22Rv1 (cell line): ENCODE data around the gene DHX16.

Source experiments
- H3K27ac ChIP-seq: fragments of 450-650 bp; 2 replicates; pipeline ENCODE4 v1.5.1; 2017
- CTCF ChIP-seq: fragments of 450-650 bp; IDR thresholded peaks from 2 replicates; pipeline ENCODE4 v1.5.1; 2017; ENCODE audit warnings: mild to moderate bottlenecking
- ZFX ChIP-seq: fragments of 450-650 bp; IDR thresholded peaks from 2 replicates; pipeline ENCODE4 v1.6.1; 2017; ENCODE audit warnings: antibody characterized with exemption, borderline replicate concordance

The DHX16 gene

GRCh38 chr6:30647242-30648116 is 25.3 kb downstream of the DHX16 start:
- TF ChIP-seq ZFX (no peak), CTCF (no peak)
- H3K27ac ChIP-seq: peak overlapping the region; percentile 91

DNA sequence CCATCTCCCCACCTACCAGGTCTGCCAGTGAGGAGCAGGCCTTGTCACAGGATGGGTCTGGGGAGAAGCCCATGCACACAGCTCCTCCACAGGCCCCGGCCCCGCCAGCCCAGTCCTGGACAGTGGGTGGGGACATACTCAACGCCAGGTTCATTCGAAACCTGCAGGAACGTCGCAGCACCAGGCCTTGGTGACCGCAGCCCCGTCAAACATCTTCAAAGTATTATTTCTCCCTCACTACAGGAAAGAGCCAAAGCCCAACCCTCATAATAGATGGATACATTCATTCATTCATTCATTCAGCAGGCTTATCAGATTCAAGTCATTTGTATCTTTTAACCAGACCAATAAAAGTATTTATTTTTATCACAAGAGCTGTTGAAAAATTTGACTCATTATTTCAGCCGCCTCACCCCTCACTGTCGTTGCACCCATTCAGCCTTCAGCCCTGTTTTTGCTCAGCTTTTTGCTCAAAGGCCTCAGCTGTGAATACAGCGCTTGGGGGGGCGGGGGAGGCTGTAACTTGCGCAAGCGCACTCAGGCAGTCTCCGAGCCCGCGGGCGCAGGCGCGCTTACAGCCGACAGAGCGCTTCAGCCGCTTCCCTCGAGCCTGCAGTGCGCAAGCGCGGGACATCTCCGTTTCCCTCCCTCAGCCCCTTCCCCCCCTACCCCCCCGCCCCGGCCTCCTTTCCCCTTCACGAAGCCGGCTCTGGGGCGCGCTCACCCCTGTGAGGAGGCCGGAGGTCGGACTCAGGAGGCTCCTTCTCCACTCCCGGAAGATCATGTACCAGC is 26.2 kb downstream of the DHX16 start, which contains the start of gene C6orf136:
Gene C6orf136 (plus strand): TSS at position 684 of the 792 bp plus-strand sequence. CDS start 99 bp downstream, at position 783.
- TF ChIP-seq ZFX: no peak
- TF ChIP-seq CTCF: no peak
- H3K27ac ChIP-seq: peak within 1 kb of the TSS; percentile 91

- TF ChIP-seq ZFX (no peak), CTCF (no peak)
- H3K27ac ChIP-seq: peak overlapping the region; percentile 91
Measured at GRCh38 chr6:30645989-30646388, 26.8 kb downstream of the DHX16 start.

DNA sequence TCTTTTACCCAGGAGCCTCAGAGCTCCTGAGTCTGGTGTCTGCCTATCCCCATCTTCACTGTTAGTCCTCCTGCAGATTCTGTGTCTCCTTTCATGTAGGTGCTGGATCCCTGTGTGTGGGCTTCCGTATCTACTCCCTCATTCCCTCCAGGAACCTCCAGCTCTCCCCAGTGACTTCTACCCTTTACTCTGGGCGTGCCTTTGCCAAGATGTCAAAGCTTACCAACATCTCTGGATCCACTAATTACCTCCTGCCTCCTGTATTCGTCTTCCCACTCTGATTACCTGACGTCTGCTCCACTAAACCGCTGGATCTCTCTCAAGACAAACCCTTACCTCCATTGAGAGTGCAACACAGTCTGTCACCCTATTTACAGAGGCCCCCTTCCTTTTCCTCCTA is 28.0 kb downstream of the DHX16 start:
- no peak for TF ChIP-seq CTCF
- TF ChIP-seq ZFX: no peak

DNA sequence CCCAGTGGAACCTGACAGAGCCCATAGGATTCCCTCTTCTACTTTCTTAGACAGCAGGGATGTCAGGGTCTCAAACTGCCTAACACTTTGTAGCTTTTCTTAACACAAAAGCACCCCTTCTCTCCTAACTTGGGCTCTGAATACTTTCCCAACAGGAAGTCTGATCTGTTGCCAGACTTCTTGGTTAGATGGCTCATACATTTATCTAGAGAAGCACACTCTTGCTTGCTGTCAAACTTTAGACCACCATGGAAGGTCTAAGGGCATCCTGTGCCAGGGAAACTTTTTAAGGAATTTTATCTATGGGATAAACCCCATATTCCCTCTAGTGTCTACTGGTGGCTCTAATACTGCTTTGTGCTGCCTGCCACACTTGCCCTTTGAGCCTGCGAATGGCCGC is 29.1 kb downstream of the DHX16 start:
- no peak overlapping the region; the same call in 1 of the 2 replicates for H3K27ac ChIP-seq
- TF ChIP-seq CTCF: no peak
- no peak for TF ChIP-seq ZFX

More for the DNA sequence above, 28.0 kb downstream of the DHX16 start:
- no peak overlapping the region for H3K27ac ChIP-seq

GRCh38 chr6:30641048-30641447 is 31.8 kb downstream of the DHX16 start:
- no peak overlapping the region for H3K27ac ChIP-seq
- TF ChIP-seq CTCF (no peak), ZFX (no peak)

DNA sequence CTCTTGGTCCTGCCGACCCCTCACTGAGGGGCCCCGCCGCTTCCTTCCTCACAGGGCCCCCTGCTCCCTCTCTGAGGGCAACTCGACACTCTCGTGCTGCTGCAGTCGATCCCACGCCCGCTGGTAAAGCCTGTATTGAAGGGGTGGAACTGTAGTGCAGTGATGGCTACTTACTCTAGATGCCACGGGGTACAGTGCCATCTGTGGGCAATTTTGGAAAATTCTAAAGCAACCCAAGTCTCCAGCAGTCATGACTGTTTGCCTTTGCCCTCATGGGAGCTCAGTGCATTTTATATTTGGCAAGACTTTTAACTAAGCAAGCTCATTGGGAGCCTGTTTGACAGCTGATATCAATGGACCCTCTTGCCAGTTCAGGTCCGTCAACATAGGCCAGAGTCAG is 32.3 kb downstream of the DHX16 start:
- H3K27ac ChIP-seq: no peak overlapping the region
- TF ChIP-seq CTCF (no peak), ZFX (no peak)
